Endothelial cell of umbilical vein (primary cell): ENCODE measurements around the gene CLSTN2. TPM values are rescaled to one million over a fixed set of nuclear protein-coding genes. Genes with fewer than 3 reads are reported as not detected.

ENCODE experiments used
- BruUV-seq: library from RNA; stranded (reverse); fragments of 400-500 nt; replicated peaks from 2 replicates; lab custom pipeline; 2021; lab: Mats Ljungman, UMichigan
- CTCF ChIA-PET: fragments of 300-600, 350-600 bp; sonication (Branson Sonifier 250); formaldehyde crosslinking; loops from one replicate; lab custom pipeline; 2021; ENCODE audit warnings: antibody characterized with exemption, inconsistent platforms; lab: Charles Lee
- POLR2A ChIA-PET: fragments of 300-600, 350-600 bp; sonication (Branson Sonifier 250); formaldehyde crosslinking; loops from one replicate; lab custom pipeline; 2021; ENCODE audit warnings: antibody characterized with exemption, inconsistent platforms; lab: Charles Lee
- DNase-seq: peaks from one replicate; pipeline ENCODE4 v3.0.0-alpha.2; 2011; ENCODE audit warnings: low read depth, low spot score
- FAIRE-seq: peaks from 2 replicates; lab custom pipeline; 2011; peaks lifted over from hg19 to GRCh38; lab: Jason Lieb, UNC
- H2AFZ ChIP-seq: 2 replicates; pipeline ENCODE4 v1.6.0; 2012; ENCODE audit warnings: low read depth, low read length, control low read depth, inconsistent platforms
- H3K27ac ChIP-seq: 2 replicates; pipeline ENCODE4 v1.5.1; 2011; ENCODE audit warnings: low read depth, mild to moderate bottlenecking, control low read depth, low read length, moderate library complexity; ENCODE audit not compliant: insufficient read depth
- H3K27me3 ChIP-seq, 2 experiments: 2 replicates each; pipeline versions ENCODE4 v1.6.0 to v1.6.1; 2011; ENCODE audit warnings: low read length in 2 of 2, mixed read lengths in 1 of 2; ENCODE audit not compliant: control insufficient read depth in 2 of 2, insufficient read depth in 2 of 2
- H3K36me3 ChIP-seq, 2 experiments: 2 replicates in 1 of 2; 3 replicates in 1 of 2; pipeline ENCODE4 v1.5.1; 2011; ENCODE audit warnings: low read length in 2 of 2, mild to moderate bottlenecking in 1 of 2, moderate library complexity in 1 of 2; ENCODE audit not compliant: control insufficient read depth in 2 of 2, insufficient read depth in 2 of 2; ENCODE audit errors: extremely low read depth in 1 of 2
- H3K4me1 ChIP-seq: 3 replicates; pipeline ENCODE4 v1.5.1; 2011; ENCODE audit warnings: mild to moderate bottlenecking, low read length; ENCODE audit not compliant: control insufficient read depth, insufficient read depth; ENCODE audit errors: extremely low read depth
- H3K4me2 ChIP-seq: 2 replicates; pipeline ENCODE4 v1.6.1; 2011; ENCODE audit warnings: low read length, control low read depth, mixed read lengths; ENCODE audit not compliant: insufficient read depth
- H3K4me3 ChIP-seq, 3 experiments: fragments of 200-600 bp in 1 of 3; sonication (generic), shearing (Covaris generic) in 1 of 3; replicated peaks in 1 of 3; 2 replicates each; pipeline ENCODE4 v1.5.1; 2011 to 2016; ENCODE audit warnings: control low read depth in 3 of 3, low read length in 3 of 3, mild to moderate bottlenecking in 2 of 3, inconsistent platforms in 1 of 3, low read depth in 1 of 3, moderate library complexity in 1 of 3; ENCODE audit not compliant: insufficient read depth in 1 of 3
- H3K79me2 ChIP-seq: 2 replicates; pipeline ENCODE4 v1.6.0; 2012; ENCODE audit warnings: low read length, inconsistent platforms; ENCODE audit not compliant: control insufficient read depth, insufficient read depth
- H3K9ac ChIP-seq: replicated peaks from 2 replicates; pipeline ENCODE3; 2011; ENCODE audit warnings: low read length, control low read depth; ENCODE audit not compliant: insufficient read depth; ENCODE audit errors: extremely low read depth
- H3K9me1 ChIP-seq: replicated peaks from 3 replicates; pipeline ENCODE4 v1.6.0; 2011; ENCODE audit warnings: mild to moderate bottlenecking, low read length; ENCODE audit not compliant: control insufficient read depth, insufficient read depth; ENCODE audit errors: extremely low read depth
- H3K9me3 ChIP-seq: replicated peaks from 2 replicates; pipeline ENCODE4 v1.5.1; 2012; ENCODE audit warnings: low read length, inconsistent platforms; ENCODE audit not compliant: control insufficient read depth, insufficient read depth
- H4K20me1 ChIP-seq: replicated peaks from 2 replicates; pipeline ENCODE3; 2011; ENCODE audit warnings: mild to moderate bottlenecking, low read length; ENCODE audit not compliant: control insufficient read depth, insufficient read depth; ENCODE audit errors: extremely low read depth
- EZH2 ChIP-seq: IDR thresholded peaks from 2 replicates; pipeline ENCODE4 v1.6.1; 2012; ENCODE audit warnings: borderline replicate concordance, low read depth, mild to moderate bottlenecking, moderate library complexity, low read length, inconsistent platforms; ENCODE audit not compliant: severe bottlenecking
- FOS ChIP-seq: IDR thresholded peaks from 2 replicates; pipeline ENCODE4 v1.6.1; 2011; ENCODE audit warnings: mild to moderate bottlenecking, low read length, moderate library complexity, borderline replicate concordance; ENCODE audit not compliant: insufficient read depth
- GATA2 ChIP-seq: IDR thresholded peaks from 2 replicates; pipeline ENCODE4 v1.7.0; 2011; ENCODE audit warnings: low read depth, mild to moderate bottlenecking, moderate library complexity, mixed read lengths, low read length; ENCODE audit not compliant: insufficient read length, insufficient read depth
- JUN ChIP-seq: IDR thresholded peaks from 2 replicates; pipeline ENCODE4 v1.6.1; 2011; ENCODE audit warnings: borderline replicate concordance, low read depth; ENCODE audit not compliant: insufficient read length, insufficient read depth
- MYC ChIP-seq: IDR thresholded peaks from one replicate; pipeline ENCODE4 v1.6.1; 2011; ENCODE audit warnings: mild to moderate bottlenecking, low read depth, low read length
- POLR2A ChIP-seq: IDR thresholded peaks from 2 replicates; pipeline ENCODE4 v1.6.1; 2012; ENCODE audit warnings: low read depth, mild to moderate bottlenecking, control low read depth, low read length
- POLR2AphosphoS5 ChIP-seq: IDR thresholded peaks from 2 replicates; pipeline ENCODE4 v1.6.1; 2012; ENCODE audit warnings: low read depth, mild to moderate bottlenecking, control low read depth, low read length, moderate library complexity; ENCODE audit not compliant: insufficient read depth
- dilution Hi-C: fragments of 300-500 bp; cut with MboI; formaldehyde crosslinking; loops from one replicate; pipeline ENCODE4 v1.15.0; 2019; ENCODE audit warnings: low sequenced_read_pairs; ENCODE audit not compliant: extremely low pct_ligation_motif_present
- intact Hi-C: fragments of 100-400 bp; cut with micrococcal nuclease; formaldehyde crosslinking; loops from one replicate; pipeline ENCODE4 v1.10.0; 2022
- polyA plus RNA-seq, 4 experiments: library from polyadenylated mRNA; depleted of rRNA in 3 of 4; stranded (reverse) in 3 of 4; unstranded in 1 of 4; fragments of >200 nt; gene quantifications; 2 replicates each; pipeline versions ENCODE4 v1.2.1 to v1.2.3, GENCODE V29; 2011 to 2012; ENCODE audit warnings: missing spikeins in 1 of 4
- total RNA-seq: library from RNA; stranded (reverse); gene quantifications from 2 replicates; pipeline ENCODE4 v1.2.3, GENCODE V29; 2021
- TF ChIP-seq, protein P1 (sequence below): IDR thresholded peaks from 2 replicates; pipeline ENCODE4 v1.6.1; 2011; ENCODE audit not compliant: insufficient read depth, insufficient read length
- TF ChIP-seq, protein P2 (sequence below), 2 donors: IDR thresholded peaks; 1 replicate in 1 of 2; 2 replicates in 1 of 2; pipeline ENCODE4 v1.5.1; 2011; ENCODE audit warnings: low read length in 2 of 2, mild to moderate bottlenecking in 2 of 2, moderate library complexity in 2 of 2, control low read depth in 1 of 2, inconsistent platforms in 1 of 2, low read depth in 1 of 2; ENCODE audit not compliant: insufficient read depth in 1 of 2; ENCODE audit errors: extremely low read depth in 1 of 2

The CLSTN2 gene
- total and polyA plus RNA-seq, 2 donors (not counting 3 experiments of a cell fraction or from before 2014, with no cell fraction given), result 0.26 to 0.38 TPM

DNA sequence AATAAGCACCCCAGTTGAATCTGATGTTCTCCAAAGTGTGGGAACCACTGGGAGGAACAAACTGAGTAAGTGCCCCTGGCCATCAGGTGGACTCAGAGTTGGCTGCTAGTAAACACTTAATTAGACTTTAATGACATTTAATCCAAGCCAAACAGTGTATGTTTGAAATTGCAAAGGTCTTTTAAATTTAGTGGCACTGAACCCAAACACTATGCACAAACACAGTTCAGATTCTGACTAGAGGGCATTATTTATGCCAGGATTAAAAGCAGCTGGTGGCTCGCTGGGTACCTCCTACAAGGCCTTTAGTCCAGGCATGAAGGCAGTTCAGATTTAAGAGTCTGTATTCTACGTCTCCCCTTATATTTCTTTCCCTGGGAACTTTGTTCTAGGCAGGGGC, 264.8 kb downstream of the CLSTN2 start:
- intact Hi-C loops (no loop called here), dilution Hi-C loops (no loop called here)
- BruUV-seq, result no TSS peak
- no peaks in the 10 kb centered on the region for H3K36me3 ChIP-seq
- ChIA-PET POLR2A (no interaction called here), CTCF (no interaction called here)
- no peak overlapping the region for H2AFZ ChIP-seq
- no peaks in the 10 kb centered on the region for H3K27me3 ChIP-seq
- H3K27ac ChIP-seq, result no peak overlapping the region
- H3K79me2 ChIP-seq, result no peaks in the 10 kb centered on the region
- no peak for FAIRE-seq
- no peaks in the 10 kb centered on the region for H4K20me1 ChIP-seq
- H3K4me2 ChIP-seq, result no peak overlapping the region
- TF ChIP-seq JUN, result no peak
- TF ChIP-seq EZH2, result no peak
- no peak for TF ChIP-seq FOS
- TF ChIP-seq, protein P1, sequence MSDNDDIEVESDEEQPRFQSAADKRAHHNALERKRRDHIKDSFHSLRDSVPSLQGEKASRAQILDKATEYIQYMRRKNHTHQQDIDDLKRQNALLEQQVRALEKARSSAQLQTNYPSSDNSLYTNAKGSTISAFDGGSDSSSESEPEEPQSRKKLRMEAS, result no peak
- TF ChIP-seq POLR2AphosphoS5, result no peak
- TF ChIP-seq GATA2, result no peak
- no peak overlapping the region for H3K4me3 ChIP-seq
- no peak overlapping the region for H3K9ac ChIP-seq
- H3K9me1 ChIP-seq, result no peaks in the 10 kb centered on the region
- no peaks in the 10 kb centered on the region for H3K4me1 ChIP-seq
- H3K9me3 ChIP-seq, result no peaks in the 10 kb centered on the region
- DNase-seq, result no peak

DNA sequence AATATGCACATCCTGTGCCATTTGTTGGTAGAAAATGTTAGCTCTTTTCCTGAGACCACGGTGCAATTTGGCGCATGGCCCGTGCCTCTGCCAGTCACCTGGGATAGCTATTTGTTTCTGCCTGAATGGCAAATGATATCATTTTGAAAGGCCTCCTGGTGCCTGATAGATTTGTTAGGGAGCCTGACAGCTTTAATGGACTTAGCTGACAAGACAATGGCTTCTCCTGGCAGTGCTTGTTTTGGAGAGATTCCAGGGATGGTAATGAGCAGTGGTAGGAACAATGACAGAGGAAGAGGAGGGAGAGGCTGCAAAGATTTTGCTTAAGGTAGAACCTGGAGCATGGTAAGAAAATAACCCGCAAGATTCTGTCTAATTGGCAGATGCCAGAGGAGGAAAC, 268.5 kb downstream of the CLSTN2 start:
- ChIA-PET CTCF (no interaction called here), POLR2A (no interaction called here)
- no peak overlapping the region for H3K27ac ChIP-seq
- H3K36me3 ChIP-seq, result no peaks in the 10 kb centered on the region
- H3K9me3 ChIP-seq, result no peaks in the 10 kb centered on the region
- H2AFZ ChIP-seq, result no peak overlapping the region
- no peaks in the 10 kb centered on the region for H3K79me2 ChIP-seq
- H4K20me1 ChIP-seq, result no peaks in the 10 kb centered on the region
- DNase-seq (no peak), FAIRE-seq (no peak)
- TF ChIP-seq MYC (no peak), POLR2AphosphoS5 (no peak), GATA2 (no peak), JUN (no peak), POLR2A (no peak), FOS (no peak), EZH2 (no peak)
- TF ChIP-seq, protein P1, result no peak
- TF ChIP-seq, protein P2, sequence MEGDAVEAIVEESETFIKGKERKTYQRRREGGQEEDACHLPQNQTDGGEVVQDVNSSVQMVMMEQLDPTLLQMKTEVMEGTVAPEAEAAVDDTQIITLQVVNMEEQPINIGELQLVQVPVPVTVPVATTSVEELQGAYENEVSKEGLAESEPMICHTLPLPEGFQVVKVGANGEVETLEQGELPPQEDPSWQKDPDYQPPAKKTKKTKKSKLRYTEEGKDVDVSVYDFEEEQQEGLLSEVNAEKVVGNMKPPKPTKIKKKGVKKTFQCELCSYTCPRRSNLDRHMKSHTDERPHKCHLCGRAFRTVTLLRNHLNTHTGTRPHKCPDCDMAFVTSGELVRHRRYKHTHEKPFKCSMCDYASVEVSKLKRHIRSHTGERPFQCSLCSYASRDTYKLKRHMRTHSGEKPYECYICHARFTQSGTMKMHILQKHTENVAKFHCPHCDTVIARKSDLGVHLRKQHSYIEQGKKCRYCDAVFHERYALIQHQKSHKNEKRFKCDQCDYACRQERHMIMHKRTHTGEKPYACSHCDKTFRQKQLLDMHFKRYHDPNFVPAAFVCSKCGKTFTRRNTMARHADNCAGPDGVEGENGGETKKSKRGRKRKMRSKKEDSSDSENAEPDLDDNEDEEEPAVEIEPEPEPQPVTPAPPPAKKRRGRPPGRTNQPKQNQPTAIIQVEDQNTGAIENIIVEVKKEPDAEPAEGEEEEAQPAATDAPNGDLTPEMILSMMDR (IDR thresholded peaks at IDR 0.05; ENCODE audit: extremely low read depth in 1 of 2, insufficient read depth in 1 of 2, low read depth in 1 of 2, low read length in 2 of 2), result no peak
- H3K4me3 ChIP-seq, result no peak overlapping the region
- no peak overlapping the region for H3K4me2 ChIP-seq
- no peaks in the 10 kb centered on the region for H3K9me1 ChIP-seq
- BruUV-seq, result no TSS peak
- no peaks in the 10 kb centered on the region for H3K27me3 ChIP-seq
- no peaks in the 10 kb centered on the region for H3K4me1 ChIP-seq
- intact Hi-C loops (no loop called here), dilution Hi-C loops (no loop called here)
- no peak overlapping the region for H3K9ac ChIP-seq
